ENCODE measurements around the gene PRKCH.

PRKCH gene

GRCh38 chr14:61480704-61481285 lies 159.4 kb downstream of the PRKCH start:
- Mint-ChIP-seq H3K4me1 (peaks cover 85% of the 10 kb centered on the region), H3K9me3 (no peaks in the 10 kb centered on the region), H3K4me3 (no peak overlapping the region), H3K36me3 (peaks cover 59% of the 10 kb centered on the region), H3K27me3 (no peaks in the 10 kb centered on the region), H3K27ac (peak overlapping the region; percentile 95)
- CTCF ChIA-PET: interaction anchor here (0.9 to 1.5 kb wide), 5 partner anchors 10 to 248 kb away, joined by 3 to 7 read pairs (median 3); no protein-coding TSS in a partner anchor
- DNase-seq: no peak

GRCh38 chr14:61481701-61482100 lies 160.3 kb downstream of the PRKCH start:
- Mint-ChIP-seq H3K4me3 (no peak overlapping the region), H3K4me1 (peaks cover 77% of the 10 kb centered on the region), H3K9me3 (no peaks in the 10 kb centered on the region), H3K27ac (peak overlapping the region; percentile 79), H3K27me3 (no peaks in the 10 kb centered on the region), H3K36me3 (peaks cover 64% of the 10 kb centered on the region)
- no peak for DNase-seq
- CTCF ChIA-PET: no interaction called here

GRCh38 chr14:61482348-61483206 lies 161.2 kb downstream of the PRKCH start:
- no peak for DNase-seq
- CTCF ChIA-PET: interaction anchor here (0.9 to 1.5 kb wide), 2 partner anchors 10 to 355 kb away, joined by 3 to 4 read pairs; no protein-coding TSS in a partner anchor
- Mint-ChIP-seq H3K9me3 (no peaks in the 10 kb centered on the region), H3K36me3 (peaks cover 73% of the 10 kb centered on the region), H3K4me1 (peaks cover 75% of the 10 kb centered on the region), H3K27ac (peak overlapping the region; percentile 79), H3K27me3 (no peaks in the 10 kb centered on the region), H3K4me3 (no peak overlapping the region)

GRCh38 chr14:61483476-61483875 lies 162.1 kb downstream of the PRKCH start:
- no peaks in the 10 kb centered on the region for H3K9me3 Mint-ChIP-seq
- CTCF ChIA-PET: interaction anchor here (0.9 to 1.5 kb wide), 2 partner anchors 9 to 354 kb away, joined by 3 to 4 read pairs; no protein-coding TSS in a partner anchor
- peaks cover 69% of the 10 kb centered on the region for H3K4me1 Mint-ChIP-seq
- no peaks in the 10 kb centered on the region for H3K27me3 Mint-ChIP-seq
- H3K36me3 Mint-ChIP-seq: peaks cover 70% of the 10 kb centered on the region
- no peak overlapping the region for H3K4me3 Mint-ChIP-seq
- H3K27ac Mint-ChIP-seq: peak overlapping the region; percentile 28
- no peak for DNase-seq

- Mint-ChIP-seq H3K9me3 (no peaks in the 10 kb centered on the region), H3K36me3 (peaks cover 66% of the 10 kb centered on the region), H3K27ac (no peak overlapping the region), H3K4me3 (no peak overlapping the region), H3K4me1 (peaks cover 67% of the 10 kb centered on the region), H3K27me3 (no peaks in the 10 kb centered on the region)
- CTCF ChIA-PET: interaction anchor here (1.5 kb wide), 1 partner anchor 9 kb away, joined by 4 read pairs; no protein-coding TSS in a partner anchor
- no peak for DNase-seq
Observed at GRCh38 chr14:61484031-61484430, 162.7 kb downstream of the PRKCH start.

- H3K4me1 Mint-ChIP-seq: peaks cover 57% of the 10 kb centered on the region
- peaks cover 62% of the 10 kb centered on the region for H3K36me3 Mint-ChIP-seq
- CTCF ChIA-PET: interaction anchor here (1.4 kb wide), 1 partner anchor 10 kb away, joined by 3 read pairs; no protein-coding TSS in a partner anchor
- DNase-seq: peak; percentile 5
- no peak overlapping the region for H3K4me3 Mint-ChIP-seq
- peak overlapping the region; percentile 76 for H3K27ac Mint-ChIP-seq
- H3K27me3 Mint-ChIP-seq: no peaks in the 10 kb centered on the region
- no peaks in the 10 kb centered on the region for H3K9me3 Mint-ChIP-seq
Observed at GRCh38 chr14:61484826-61485584, 163.6 kb downstream of the PRKCH start.

GRCh38 chr14:61485661-61486060 lies 164.3 kb downstream of the PRKCH start:
- Mint-ChIP-seq H3K36me3 (peaks cover 61% of the 10 kb centered on the region), H3K27me3 (no peaks in the 10 kb centered on the region), H3K4me3 (no peak overlapping the region), H3K4me1 (peaks cover 51% of the 10 kb centered on the region), H3K27ac (no peak overlapping the region), H3K9me3 (no peaks in the 10 kb centered on the region)
- CTCF ChIA-PET: interaction anchor here (1.4 kb wide), 1 partner anchor 10 kb away, joined by 3 read pairs; no protein-coding TSS in a partner anchor
- DNase-seq: peak; percentile 2

- H3K36me3 Mint-ChIP-seq: peaks cover 49% of the 10 kb centered on the region
- H3K4me1 Mint-ChIP-seq: peaks cover 37% of the 10 kb centered on the region
- no peaks in the 10 kb centered on the region for H3K9me3 Mint-ChIP-seq
- H3K4me3 Mint-ChIP-seq: no peak overlapping the region
- H3K27ac Mint-ChIP-seq: peak overlapping the region; percentile 71
- CTCF ChIA-PET: interaction anchor here (0.8 kb wide), 1 partner anchor 12 kb away, joined by 3 read pairs; no protein-coding TSS in a partner anchor
- no peaks in the 10 kb centered on the region for H3K27me3 Mint-ChIP-seq
- DNase-seq: peak; percentile 14
Observed at GRCh38 chr14:61486930-61487495, 165.6 kb downstream of the PRKCH start.

GRCh38 chr14:61488417-61489401 lies 167.3 kb downstream of the PRKCH start:
- CTCF ChIA-PET: no interaction called here
- Mint-ChIP-seq H3K36me3 (peaks cover 36% of the 10 kb centered on the region), H3K27me3 (no peaks in the 10 kb centered on the region), H3K4me1 (peaks cover 22% of the 10 kb centered on the region), H3K27ac (no peak overlapping the region), H3K4me3 (no peak overlapping the region), H3K9me3 (no peaks in the 10 kb centered on the region)
- DNase-seq: no peak

GRCh38 chr14:61489512-61489911 lies 168.1 kb downstream of the PRKCH start:
- Mint-ChIP-seq H3K27ac (no peak overlapping the region), H3K4me3 (no peak overlapping the region), H3K9me3 (no peaks in the 10 kb centered on the region), H3K4me1 (peaks cover 20% of the 10 kb centered on the region), H3K27me3 (no peaks in the 10 kb centered on the region), H3K36me3 (peaks cover 33% of the 10 kb centered on the region)
- DNase-seq: no peak
- CTCF ChIA-PET: no interaction called here

- Mint-ChIP-seq H3K4me3 (no peak overlapping the region), H3K27me3 (no peaks in the 10 kb centered on the region), H3K4me1 (peaks cover 22% of the 10 kb centered on the region), H3K27ac (no peak overlapping the region), H3K36me3 (peaks cover 31% of the 10 kb centered on the region), H3K9me3 (no peaks in the 10 kb centered on the region)
- CTCF ChIA-PET: no interaction called here
- DNase-seq: no peak
Observed at GRCh38 chr14:61489932-61490331, 168.6 kb downstream of the PRKCH start.

GRCh38 chr14:61491224-61491623 lies 169.8 kb downstream of the PRKCH start:
- Mint-ChIP-seq H3K4me3 (no peak overlapping the region), H3K4me1 (peaks cover 23% of the 10 kb centered on the region), H3K9me3 (no peaks in the 10 kb centered on the region), H3K27ac (no peak overlapping the region), H3K27me3 (no peaks in the 10 kb centered on the region), H3K36me3 (peaks cover 31% of the 10 kb centered on the region)
- no peak for DNase-seq
- CTCF ChIA-PET: interaction anchor here (1.2 kb wide), 1 partner anchor 16 kb away, joined by 3 read pairs; no protein-coding TSS in a partner anchor
